ENCODE results near the gene THAP10. TPM values are rescaled to one million over a fixed set of nuclear protein-coding genes. Genes with fewer than 3 reads are reported as not detected.

Gene THAP10
- total RNA-seq (2021) (6.2 and 6.6 TPM in 2 replicates), Bru-seq, nascent RNA (percentile 70 among the genes with signal in this experiment), BruChase-seq, experiment 1, labeled RNA remaining after a 2-hour chase (percentile 67 among the genes with signal in this experiment), BruChase-seq, experiment 2, labeled RNA remaining after a 6-hour chase (percentile 51 among the genes with signal in this experiment)
- long read RNA-seq, transcript THAP10-201 (3 exons, 2,399 nt), result major isoform, 14 of 17 reads
- long read RNA-seq, partial matches to known transcripts, result 0 of 17 reads
- long read RNA-seq, other reads (novel, unspliced or antisense), result 3 of 17 reads

GRCh38 chr15:70892002-70892911, at the start of gene THAP10, which contains the start of gene LRRC49:
Gene THAP10 (minus strand): TSS chr15:70892433. CDS start chr15:70892272, 161 bp downstream.
Gene LRRC49 (plus strand): TSS chr15:70892826. CDS start chr15:70892895, 69 bp downstream.
- DNase-seq (ENCODE audit: low spot score), result peak; percentile 96
- Histone ChIP-seq H3K27ac (ENCODE audit: low read depth, low read length, poor library complexity, severe bottlenecking) (peak within 1 kb of the TSS; percentile 73), H3K36me3 (ENCODE audit: insufficient read depth, low read length, poor library complexity, severe bottlenecking) (no peaks in the 10 kb centered on the region), H3K27me3 (replicated peaks; ENCODE audit: insufficient read depth, low read depth, low read length, poor library complexity) (no peaks in the 10 kb centered on the region), H3K4me3 (ENCODE audit: low read depth, low read length, poor library complexity, severe bottlenecking) (peak within 1 kb of the TSS; percentile 84), H3K9me3 (ENCODE audit: low read depth, low read length, poor library complexity, severe bottlenecking) (no peaks in the 10 kb centered on the region), H3K4me1 (ENCODE audit: insufficient read depth, low read length, poor library complexity, severe bottlenecking) (peaks cover 10% of the 10 kb centered on the region)
- ChIA-PET POLR2A (ENCODE audit: low non-redundant PET) (no interaction called here), CTCF (interaction anchor here (1.7 kb wide), 1 partner anchor 548 kb away, joined by 3 read pairs; no protein-coding TSS in a partner anchor)
- TSS peak; percentile 61 for BruUV-seq (replicated peaks)
- intact Hi-C loops (cut with micrococcal nuclease; ENCODE audit: unreplicated experiment), result loop anchor here (5.0 to 10.0 kb wide), 2 partner anchors 213 to 550 kb away; no protein-coding TSS in a partner anchor
- TF ChIP-seq CTCF (conservative IDR thresholded peaks at IDR 0.05; ENCODE audit: low read depth, low read length) (no peak), EZH2 (IDR thresholded peaks at IDR 0.05; ENCODE audit: borderline replicate concordance, low read depth, low read length, poor library complexity, severe bottlenecking) (no peak)

- BruUV-seq (replicated peaks), result no TSS peak
- DNase-seq (ENCODE audit: low spot score), result peak; percentile 42
- ChIA-PET CTCF (no interaction called here), POLR2A (ENCODE audit: low non-redundant PET) (no interaction called here)
- Histone ChIP-seq H3K4me3 (ENCODE audit: low read depth, low read length, poor library complexity, severe bottlenecking) (no peak overlapping the region), H3K9me3 (ENCODE audit: low read depth, low read length, poor library complexity, severe bottlenecking) (no peaks in the 10 kb centered on the region), H3K36me3 (ENCODE audit: insufficient read depth, low read length, poor library complexity, severe bottlenecking) (no peaks in the 10 kb centered on the region), H3K27me3 (replicated peaks; ENCODE audit: insufficient read depth, low read depth, low read length, poor library complexity) (no peaks in the 10 kb centered on the region), H3K4me1 (ENCODE audit: insufficient read depth, low read length, poor library complexity, severe bottlenecking) (peaks cover 7% of the 10 kb centered on the region), H3K27ac (ENCODE audit: low read depth, low read length, poor library complexity, severe bottlenecking) (no peak overlapping the region)
- intact Hi-C loops (cut with micrococcal nuclease; ENCODE audit: unreplicated experiment), result no loop called here
- no peak for TF ChIP-seq CTCF (conservative IDR thresholded peaks at IDR 0.05; ENCODE audit: low read depth, low read length)
- no peak for TF ChIP-seq EZH2 (IDR thresholded peaks at IDR 0.05; ENCODE audit: borderline replicate concordance, low read depth, low read length, poor library complexity, severe bottlenecking)
These were observed 44.1 kb upstream of the THAP10 start for GRCh38 chr15:70936326-70936725.

GRCh38 chr15:70935631-70936030, 43.4 kb upstream of the THAP10 start:
- H3K27me3 ChIP-seq (replicated peaks; ENCODE audit: insufficient read depth, low read depth, low read length, poor library complexity), result no peaks in the 10 kb centered on the region
- no TSS peak for BruUV-seq (replicated peaks)

More at GRCh38 chr15:70935631-70936030, 43.4 kb upstream of the THAP10 start:
- ChIA-PET CTCF (no interaction called here), POLR2A (ENCODE audit: low non-redundant PET) (no interaction called here)
- H3K4me1 ChIP-seq (ENCODE audit: insufficient read depth, low read length, poor library complexity, severe bottlenecking), result peaks cover 7% of the 10 kb centered on the region
- intact Hi-C loops (cut with micrococcal nuclease; ENCODE audit: unreplicated experiment), result no loop called here
- no peaks in the 10 kb centered on the region for H3K9me3 ChIP-seq (ENCODE audit: low read depth, low read length, poor library complexity, severe bottlenecking)
- DNase-seq (ENCODE audit: low spot score), result no peak
- TF ChIP-seq EZH2 (IDR thresholded peaks at IDR 0.05; ENCODE audit: borderline replicate concordance, low read depth, low read length, poor library complexity, severe bottlenecking) (no peak), CTCF (conservative IDR thresholded peaks at IDR 0.05; ENCODE audit: low read depth, low read length) (no peak)
- no peak overlapping the region for H3K4me3 ChIP-seq (ENCODE audit: low read depth, low read length, poor library complexity, severe bottlenecking)
- no peaks in the 10 kb centered on the region for H3K36me3 ChIP-seq (ENCODE audit: insufficient read depth, low read length, poor library complexity, severe bottlenecking)
- no peak overlapping the region for H3K27ac ChIP-seq (ENCODE audit: low read depth, low read length, poor library complexity, severe bottlenecking)

All from A673 (cell line).